Lung (tissue), 12 donors: ENCODE results near the gene PRPF18. TPM values are rescaled to one million over a fixed set of nuclear protein-coding genes. Genes with fewer than 3 reads are reported as not detected.

Experiments
- ATAC-seq: fragments of 200-7000 bp; cut with Tn5 transposase; one replicate; pipeline ENCODE4 v1.9.1; 2020; ENCODE audit warnings: moderate number of reproducible peaks; ENCODE audit not compliant: insufficient read depth, low FRiP score
- DNase-seq, 3 donors: peaks; one replicate each; pipeline ENCODE4 v3.0.0-alpha.2; 2013 to 2017
- H3K27ac ChIP-seq, 2 donors: one replicate each; pipeline ENCODE4 v1.5.1; 2013; ENCODE audit warnings: mild to moderate bottlenecking in 2 of 2, moderate library complexity in 2 of 2, control low read depth in 1 of 2, inconsistent platforms in 1 of 2, low read depth in 1 of 2, low read length in 1 of 2
- H3K27me3 ChIP-seq, 3 donors: one replicate each; pipeline ENCODE4 v1.5.1; 2013; ENCODE audit warnings: low read length in 2 of 3; ENCODE audit not compliant: control insufficient read depth in 3 of 3, insufficient read depth in 3 of 3
- H3K36me3 ChIP-seq, 4 donors: one replicate each; pipeline ENCODE4 v1.5.1; 2013; ENCODE audit warnings: low read length in 4 of 4, mild to moderate bottlenecking in 1 of 4, moderate library complexity in 1 of 4; ENCODE audit not compliant: control insufficient read depth in 4 of 4, insufficient read depth in 4 of 4
- H3K4me1 ChIP-seq, 5 donors: one replicate each; pipeline ENCODE4 v1.5.1; 2013; ENCODE audit warnings: low read length in 5 of 5, mild to moderate bottlenecking in 2 of 5, moderate library complexity in 1 of 5; ENCODE audit not compliant: control insufficient read depth in 5 of 5, insufficient read depth in 5 of 5
- H3K4me3 ChIP-seq: one replicate; pipeline ENCODE4 v1.5.1; 2013; ENCODE audit warnings: mild to moderate bottlenecking, control low read depth, moderate library complexity
- H3K9ac ChIP-seq, 2 donors: one replicate each; pipeline ENCODE4 v1.5.1; 2013; ENCODE audit warnings: low read length in 2 of 2, control low read depth in 1 of 2; ENCODE audit not compliant: insufficient read depth in 1 of 2
- H3K9me3 ChIP-seq, 4 donors: one replicate each; pipeline ENCODE4 v1.5.1; 2013; ENCODE audit warnings: low read length in 3 of 4, mild to moderate bottlenecking in 1 of 4, moderate library complexity in 1 of 4; ENCODE audit not compliant: control insufficient read depth in 4 of 4, insufficient read depth in 3 of 4
- WGBS, 2 donors: extraction: QIAGEN DNeasy Blood & Tissue Kit; methylation state at CpG; one replicate each; pipeline ENCODE4 v1.1.7; 2013; 5-methylcytosine and 5-hydroxymethylcytosine counted together
- polyA plus RNA-seq, 2 donors: library from polyadenylated mRNA; stranded (reverse); fragments of 200-250 nt; gene quantifications; one replicate each; pipeline ENCODE4 v1.2.1, GENCODE V29; 2013
- total RNA-seq, 2 donors: library from RNA; depleted of rRNA in 1 of 2; stranded (reverse); fragments of >200 nt in 1 of 2; gene quantifications; one replicate each; pipeline ENCODE4 v1.2.1, GENCODE V29; 2014 to 2021
- TF ChIP-seq, protein P1 (sequence below): IDR thresholded peaks from 2 replicates; pipeline ENCODE4 v1.5.1; 2012; ENCODE audit warnings: mild to moderate bottlenecking; ENCODE audit errors: control extremely low read depth, extremely low read depth
- donor health status: control.
- donor health status: control.
- donor health status: Bipolar disorder and iron deficiency.
- donor health status: healthy.
- donor health status: DM: yes; HTN: yes; CAD: no.

Gene PRPF18
- total and polyA plus RNA-seq, 4 donors, result 10.6 to 39.9 (median 19.3) TPM

- TF ChIP-seq, protein P1, sequence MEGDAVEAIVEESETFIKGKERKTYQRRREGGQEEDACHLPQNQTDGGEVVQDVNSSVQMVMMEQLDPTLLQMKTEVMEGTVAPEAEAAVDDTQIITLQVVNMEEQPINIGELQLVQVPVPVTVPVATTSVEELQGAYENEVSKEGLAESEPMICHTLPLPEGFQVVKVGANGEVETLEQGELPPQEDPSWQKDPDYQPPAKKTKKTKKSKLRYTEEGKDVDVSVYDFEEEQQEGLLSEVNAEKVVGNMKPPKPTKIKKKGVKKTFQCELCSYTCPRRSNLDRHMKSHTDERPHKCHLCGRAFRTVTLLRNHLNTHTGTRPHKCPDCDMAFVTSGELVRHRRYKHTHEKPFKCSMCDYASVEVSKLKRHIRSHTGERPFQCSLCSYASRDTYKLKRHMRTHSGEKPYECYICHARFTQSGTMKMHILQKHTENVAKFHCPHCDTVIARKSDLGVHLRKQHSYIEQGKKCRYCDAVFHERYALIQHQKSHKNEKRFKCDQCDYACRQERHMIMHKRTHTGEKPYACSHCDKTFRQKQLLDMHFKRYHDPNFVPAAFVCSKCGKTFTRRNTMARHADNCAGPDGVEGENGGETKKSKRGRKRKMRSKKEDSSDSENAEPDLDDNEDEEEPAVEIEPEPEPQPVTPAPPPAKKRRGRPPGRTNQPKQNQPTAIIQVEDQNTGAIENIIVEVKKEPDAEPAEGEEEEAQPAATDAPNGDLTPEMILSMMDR, result no peak
- no peak for ATAC-seq
- Histone ChIP-seq H3K27ac (no peak overlapping the region), H3K27me3 (peaks cover 0 to 3% (median 0%) of the 10 kb centered on the region in 3 donors), H3K4me3 (no peak overlapping the region), H3K9me3 (peaks cover 0 to 8% (median 2%) of the 10 kb centered on the region in 4 donors), H3K36me3 (no peaks in the 10 kb centered on the region), H3K4me1 (peaks cover 0 to 2% (median 0%) of the 10 kb centered on the region in 5 donors), H3K9ac (no peak overlapping the region)
- DNase-seq, result no peak
Observed at GRCh38 chr10:13560597-13560996, 26.2 kb upstream of the PRPF18 start.

DNA sequence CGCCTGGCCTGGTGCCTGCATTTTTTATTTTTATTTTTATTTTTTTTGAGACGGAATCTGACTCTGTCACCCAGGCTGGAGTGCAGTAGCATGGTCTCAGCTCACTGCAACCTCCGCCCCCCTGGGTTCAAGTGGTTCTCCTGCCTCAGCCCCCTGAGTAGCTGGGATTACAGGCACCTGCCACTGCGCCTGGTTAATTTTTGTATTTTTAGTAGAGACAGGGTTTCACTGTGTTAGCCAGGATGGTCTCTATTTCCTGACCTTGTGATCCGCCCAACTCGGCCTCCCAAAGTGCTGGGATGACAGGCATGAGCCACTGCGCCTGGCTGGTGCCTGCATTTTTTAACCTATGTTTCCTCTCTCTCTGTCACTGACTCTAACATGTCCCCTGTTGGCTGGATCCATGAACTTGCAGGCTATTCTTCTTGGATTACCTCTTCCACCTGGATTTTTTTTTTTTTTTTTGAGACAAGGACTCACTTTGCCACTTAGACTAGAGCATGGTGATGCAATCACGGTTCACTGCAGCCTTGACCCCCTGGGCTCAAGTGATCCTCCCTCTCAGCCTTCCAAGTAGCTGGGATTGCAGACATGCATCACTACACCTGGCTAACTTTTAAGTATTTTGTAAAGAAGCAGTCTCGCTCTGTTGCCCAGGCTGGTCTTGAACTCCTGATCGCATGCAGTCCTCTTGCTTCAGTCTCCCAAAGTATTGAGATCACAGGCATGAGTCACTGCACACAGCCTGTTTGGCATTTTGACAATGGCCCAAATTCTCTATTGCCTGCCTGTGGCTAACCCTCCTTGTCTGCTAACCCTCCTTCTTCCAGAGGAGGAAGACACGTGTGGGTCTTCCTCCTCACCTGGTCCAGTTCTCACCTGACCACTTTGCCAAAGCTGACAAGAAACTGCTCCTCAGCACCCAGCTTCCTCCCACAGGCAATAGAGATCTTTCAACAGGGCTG lies 23.0 kb upstream of the PRPF18 start:
- H3K27me3 ChIP-seq, result peaks cover 0 to 2% (median 0%) of the 10 kb centered on the region in 3 donors
- no peak overlapping the region for H3K4me3 ChIP-seq
- 93% methylated on average over 11 of the region's 11 CpGs for WGBS, 2 donors
- H3K9ac ChIP-seq, result no peak overlapping the region
- H3K4me1 ChIP-seq, result no peaks in the 10 kb centered on the region
- H3K36me3 ChIP-seq, result no peaks in the 10 kb centered on the region
- no peak overlapping the region for H3K27ac ChIP-seq
- H3K9me3 ChIP-seq, result peaks cover 0 to 6% (median 2%) of the 10 kb centered on the region in 4 donors
- DNase-seq, result no peak
- TF ChIP-seq, protein P1, result no peak
- no peak for ATAC-seq

DNA sequence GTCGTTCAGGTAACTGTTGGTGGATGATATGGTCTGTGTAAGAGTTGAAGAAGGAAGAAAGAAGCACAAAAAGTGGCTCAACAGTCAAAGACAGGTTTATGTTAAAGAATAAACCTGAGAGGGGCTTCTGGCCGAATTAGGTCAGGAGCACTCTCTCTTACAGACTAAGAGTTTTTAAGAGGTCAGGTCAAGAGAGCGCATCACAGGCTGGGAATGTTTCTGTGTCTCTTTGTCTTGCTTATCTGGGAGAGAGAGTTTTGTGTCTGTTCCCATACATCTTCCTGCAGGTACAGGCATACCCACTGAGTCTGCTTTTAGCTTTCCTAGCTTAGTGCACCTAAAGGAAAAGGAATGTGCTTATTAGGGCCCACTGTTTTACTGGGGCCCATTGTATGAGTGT lies 22.2 kb upstream of the PRPF18 start:
- Histone ChIP-seq H3K4me3 (no peak overlapping the region), H3K9ac (no peak overlapping the region), H3K9me3 (peaks cover 0 to 6% (median 2%) of the 10 kb centered on the region in 4 donors), H3K36me3 (no peaks in the 10 kb centered on the region), H3K27me3 (no peaks in the 10 kb centered on the region), H3K4me1 (no peaks in the 10 kb centered on the region), H3K27ac (no peak overlapping the region)
- TF ChIP-seq, protein P1, result no peak
- no peak for ATAC-seq
- DNase-seq, result no peak
- WGBS, 2 donors, result 90 to 97% methylated on average over 3 of the region's 3 CpGs
